Right lung (tissue), 5 donors: ENCODE results near the gene PCMTD2. TPM values are rescaled to one million over a fixed set of nuclear protein-coding genes. Genes with fewer than 3 reads are reported as not detected.
"Not testable (repeated sequence)": the region's sequence is repeated elsewhere in the genome, so short reads cannot be mapped to it uniquely, and the experiment has no call there.

Source experiments
- DNase-seq, 2 donors: peaks; one replicate each; pipeline ENCODE4 v3.0.0-alpha.2; 2013
- polyA plus RNA-seq, 5 donors: library from polyadenylated mRNA; unstranded; fragments of 120-200 nt; gene quantifications; one replicate each; pipeline versions ENCODE4 v1.2.1 to v1.2.3, GENCODE V29; 2013; ENCODE audit warnings: inconsistent platforms in 1 of 5, low replicate concordance in 1 of 5; ENCODE audit not compliant: insufficient read length in 5 of 5, insufficient read depth in 1 of 5

PCMTD2 gene
- polyA plus RNA-seq, 5 donors, result 86.2 to 166 (median 138) TPM

DNA sequence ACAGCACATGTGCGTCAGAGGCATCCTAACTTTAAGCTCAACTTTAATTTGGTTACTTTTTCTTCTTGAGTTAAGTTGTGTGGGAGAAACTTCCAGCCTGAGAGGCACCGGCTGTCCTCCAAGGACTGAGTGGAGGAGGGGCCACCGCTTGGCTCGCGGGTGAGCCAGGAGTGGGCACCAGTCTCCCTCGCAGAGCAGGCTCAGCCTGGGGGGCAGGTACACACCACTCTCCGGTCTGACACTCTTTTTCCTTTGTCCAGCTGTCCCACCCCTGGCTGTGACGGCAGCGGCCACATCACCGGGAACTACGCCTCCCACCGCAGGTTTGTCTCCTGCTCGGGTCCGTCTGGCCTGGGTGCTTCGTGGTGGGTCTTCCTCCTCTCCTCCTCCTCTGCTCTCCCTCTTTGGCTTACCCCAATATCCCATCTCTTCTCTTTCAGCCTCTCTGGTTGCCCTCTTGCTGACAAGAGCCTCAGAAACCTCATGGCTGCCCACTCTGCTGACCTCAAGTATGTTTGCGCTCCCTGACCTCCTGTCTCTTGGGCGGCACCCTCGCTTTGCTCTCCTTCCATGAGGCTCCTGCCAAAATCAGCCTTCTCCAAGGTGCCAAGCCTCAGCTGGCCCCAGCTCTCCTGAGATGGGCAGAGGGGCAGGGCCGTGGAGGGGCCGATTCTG is 32.6 kb upstream of the PCMTD2 start:
- DNase-seq, result no peak

DNA sequence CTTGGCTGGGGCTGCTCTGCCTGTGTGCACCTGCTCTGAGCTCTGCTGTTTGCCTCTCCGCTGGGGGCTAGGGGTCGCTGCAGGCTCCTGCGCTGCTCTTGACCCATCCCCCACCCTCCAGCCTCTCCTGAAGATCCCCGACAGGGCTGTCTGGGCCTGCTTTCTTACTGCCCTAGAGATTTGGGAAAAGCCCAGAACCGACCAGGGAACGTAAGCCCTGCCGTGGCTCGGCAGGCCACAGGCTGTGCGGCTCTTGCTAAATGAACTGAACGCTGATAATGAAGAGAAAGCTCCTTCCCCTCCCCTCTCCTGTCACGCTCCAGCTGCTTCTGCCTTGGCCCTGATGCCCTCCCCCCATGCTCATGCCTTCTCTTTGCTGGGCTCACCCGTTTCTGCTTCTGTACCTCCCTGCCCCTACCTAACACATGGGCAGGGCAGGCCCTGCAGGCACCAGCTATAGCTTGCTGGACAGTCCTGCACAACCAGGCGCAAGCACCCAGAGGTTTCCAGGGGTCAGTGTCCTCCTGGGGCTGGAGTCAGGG is 32.0 kb upstream of the PCMTD2 start:
- peak in 1 of 2 donors; percentile 24 for DNase-seq

DNA sequence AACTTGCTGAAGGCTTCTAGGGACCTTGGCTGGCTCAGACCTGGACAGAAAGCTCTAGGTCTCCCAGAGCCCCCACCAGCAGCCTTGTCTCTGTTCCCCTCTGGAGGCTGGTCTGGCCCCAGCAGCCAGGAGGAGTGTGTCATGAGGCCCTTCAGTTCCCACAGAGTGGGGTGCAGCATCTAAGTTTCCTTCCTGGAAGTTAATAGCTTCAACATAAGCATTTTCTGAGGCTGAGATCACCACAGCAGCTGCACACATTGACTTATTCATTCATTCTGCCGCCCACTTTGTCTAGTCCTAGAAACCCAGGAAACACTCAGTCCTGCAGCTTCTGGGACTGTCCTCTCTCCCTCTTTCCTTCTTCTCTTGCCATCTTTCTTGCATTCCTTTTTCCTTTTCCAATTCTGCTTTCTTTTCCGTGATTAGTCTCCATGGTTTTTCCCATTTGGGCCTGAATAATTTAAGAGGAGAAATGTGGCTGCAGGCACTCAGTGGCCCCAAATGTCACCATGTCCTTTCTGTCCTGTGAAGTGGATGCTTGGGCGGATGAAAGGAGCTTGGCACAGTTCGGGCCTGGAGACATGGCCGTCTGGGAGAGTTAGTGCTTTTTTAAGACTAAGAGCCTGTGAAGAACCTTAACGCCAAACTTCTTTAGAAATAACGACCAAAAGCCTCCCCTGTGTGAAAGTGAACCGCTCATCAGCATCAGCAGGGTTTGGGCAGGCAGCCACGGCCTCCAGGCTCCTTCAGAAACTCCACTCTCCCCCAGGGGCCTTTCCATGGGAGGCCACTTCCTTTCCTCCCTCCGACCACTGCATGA is 31.0 kb upstream of the PCMTD2 start:
- DNase-seq, result no peak

DNA sequence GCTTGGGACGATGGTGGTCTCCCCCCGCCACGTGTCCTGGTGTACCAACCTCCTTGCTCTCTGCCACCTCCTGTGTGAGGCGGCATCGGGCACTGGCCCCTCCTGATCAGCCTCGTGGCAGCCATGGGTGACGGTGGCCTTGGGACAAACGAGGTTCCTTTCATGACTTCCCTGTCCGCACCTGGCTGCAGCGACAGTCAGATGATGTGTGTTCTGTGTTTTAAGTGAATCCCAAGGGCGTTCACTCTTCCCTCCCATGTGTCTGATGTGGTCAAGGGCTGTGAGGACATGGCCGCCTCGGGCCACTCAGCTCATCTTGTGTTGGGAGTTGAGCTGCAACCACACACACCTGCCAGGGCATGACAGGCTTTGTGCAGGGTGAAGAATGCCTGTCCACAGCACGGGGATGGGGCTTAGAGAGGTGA is 30.4 kb upstream of the PCMTD2 start:
- DNase-seq, result no peak

DNA sequence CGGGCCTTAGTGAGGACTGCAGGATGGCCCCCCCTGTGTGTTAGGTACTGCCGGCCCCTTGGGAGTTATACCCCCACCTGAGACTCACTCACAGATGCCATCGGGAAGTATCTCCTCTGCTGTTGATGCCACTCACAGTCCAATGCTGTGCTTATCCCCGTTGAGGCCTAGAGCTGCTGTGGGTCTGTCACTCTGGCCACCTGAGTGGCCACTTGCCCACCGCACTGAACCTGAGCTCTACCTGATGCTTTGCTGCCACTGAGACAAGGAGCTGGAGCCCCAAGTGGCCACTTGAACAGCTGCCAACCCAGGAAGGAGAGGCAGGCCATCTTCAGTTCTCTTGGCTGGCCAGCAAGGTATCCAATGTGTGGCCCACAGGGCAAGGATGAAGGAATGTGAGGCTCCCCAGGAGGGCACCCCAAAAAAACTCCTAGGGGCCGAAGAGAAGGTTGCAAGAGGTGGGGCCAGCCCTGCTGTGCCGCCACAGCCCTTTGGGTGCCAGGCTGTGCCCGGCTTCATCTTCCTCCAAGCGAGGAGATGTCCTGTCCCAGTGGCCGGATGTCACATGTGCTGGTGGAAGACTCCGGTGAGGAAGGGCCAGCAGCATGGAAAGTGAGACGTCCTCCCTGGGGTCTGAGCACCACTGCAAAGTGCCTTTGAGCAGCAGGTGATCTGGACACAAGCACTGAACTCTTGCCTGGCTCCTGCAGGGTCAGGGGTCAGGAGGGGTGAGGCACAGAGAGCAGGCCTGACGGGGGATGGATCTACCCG is 29.5 kb upstream of the PCMTD2 start:
- DNase-seq, result no peak

DNA sequence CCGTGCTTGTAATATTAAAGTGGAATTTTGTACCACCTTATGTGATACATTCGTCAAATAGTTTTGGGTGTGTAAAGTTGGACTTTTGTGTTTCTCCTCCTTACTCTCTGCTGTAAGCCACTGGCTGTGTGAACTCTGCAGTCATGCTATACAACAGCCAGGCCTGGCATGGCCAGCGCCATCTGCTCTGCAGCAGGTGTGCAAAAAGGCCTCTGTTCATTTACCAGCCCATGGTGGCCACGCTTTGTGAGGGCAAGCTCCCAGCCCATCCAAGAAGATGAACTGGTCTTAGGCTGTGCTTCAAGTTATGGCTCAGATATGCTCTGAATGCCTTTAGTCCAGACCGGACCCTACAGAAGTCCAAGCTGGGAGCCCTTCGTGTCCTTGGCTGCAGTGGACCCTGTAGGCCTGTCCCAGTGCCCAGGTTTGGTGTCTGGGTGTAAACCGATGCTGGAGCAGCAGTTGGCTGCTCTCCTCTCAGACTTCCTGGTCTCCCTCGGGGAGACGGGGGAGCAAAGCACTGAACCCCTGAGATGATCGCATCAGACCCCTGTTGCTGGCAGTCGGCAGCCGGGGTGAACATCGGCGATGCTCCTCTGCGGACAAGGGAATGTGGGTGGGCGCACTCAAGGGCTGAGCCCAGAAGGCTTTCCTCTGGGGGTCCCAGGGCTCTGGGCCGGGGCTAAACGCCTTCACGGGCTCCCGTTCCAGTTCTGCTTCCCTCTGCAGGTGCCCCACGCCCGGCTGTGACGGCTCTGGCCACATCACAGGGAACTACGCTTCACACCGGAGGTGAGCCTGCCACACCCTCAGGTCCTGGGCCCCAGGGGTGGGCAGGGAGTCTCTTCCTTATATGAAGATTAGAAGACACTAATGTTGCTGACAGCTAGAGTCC is 28.6 kb upstream of the PCMTD2 start:
- no peak for DNase-seq

DNA sequence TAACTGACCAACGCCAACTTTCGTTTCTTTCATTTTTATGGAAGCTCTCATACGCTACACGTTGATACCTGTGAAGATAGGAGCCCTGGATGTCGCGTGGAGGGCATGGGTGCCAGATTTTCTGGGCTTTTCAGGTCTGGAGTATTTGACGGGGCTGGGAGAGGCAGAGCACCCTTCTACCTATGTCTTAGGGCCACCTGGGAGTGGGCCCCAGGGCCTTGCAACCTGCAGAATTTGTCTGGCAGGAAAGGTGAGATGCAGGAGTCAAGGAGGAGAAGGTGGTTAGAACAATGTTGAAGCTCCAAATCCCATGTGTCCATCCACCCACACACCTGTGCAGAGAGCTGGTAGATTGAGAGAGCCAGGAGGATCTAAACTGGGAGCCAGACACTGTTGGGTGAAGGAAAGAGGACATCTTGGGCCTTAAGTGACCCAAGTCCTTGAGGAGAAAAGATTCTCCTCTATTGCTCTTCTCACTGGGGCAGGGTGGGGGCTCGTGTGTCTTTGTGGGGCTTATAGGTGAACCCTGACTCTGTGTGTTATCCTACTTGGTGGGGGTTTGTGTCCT is 27.4 kb upstream of the PCMTD2 start:
- DNase-seq, result no peak

DNA sequence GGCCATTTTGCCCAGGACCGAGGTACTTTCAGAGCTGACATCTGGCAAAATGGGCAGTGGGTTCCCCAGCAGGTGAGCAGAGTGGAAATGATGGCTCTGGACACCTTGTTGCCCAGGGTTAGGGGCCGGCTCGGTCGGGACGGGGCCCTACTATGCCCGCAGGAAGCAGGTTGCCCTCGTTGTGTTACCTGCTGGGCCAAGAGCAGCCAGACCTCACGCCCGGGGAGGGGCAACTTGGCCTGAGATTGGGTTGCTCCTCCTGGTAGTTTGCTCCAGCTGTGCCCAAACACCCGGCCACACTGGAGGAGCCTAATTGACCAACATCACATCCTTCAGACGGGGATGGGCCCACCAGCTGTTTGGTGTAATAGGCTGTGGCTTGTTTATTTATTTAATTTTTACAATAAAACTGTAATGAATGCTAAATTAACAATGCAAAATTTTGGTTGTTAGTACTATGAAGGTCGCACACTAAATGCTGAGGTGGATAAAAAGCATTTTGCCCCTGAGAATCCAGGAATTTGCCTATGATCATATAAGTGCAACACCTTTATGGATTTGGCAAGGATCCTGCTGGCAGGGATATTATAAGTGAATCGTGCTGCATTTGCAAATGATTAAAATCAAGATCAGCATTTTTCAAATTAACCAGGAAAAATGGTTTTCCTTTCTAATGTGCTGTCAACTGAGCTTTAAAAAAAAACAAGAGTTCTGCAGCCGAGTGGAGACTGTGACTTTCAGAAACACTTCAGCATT is 26.6 kb upstream of the PCMTD2 start:
- DNase-seq, result no peak

DNA sequence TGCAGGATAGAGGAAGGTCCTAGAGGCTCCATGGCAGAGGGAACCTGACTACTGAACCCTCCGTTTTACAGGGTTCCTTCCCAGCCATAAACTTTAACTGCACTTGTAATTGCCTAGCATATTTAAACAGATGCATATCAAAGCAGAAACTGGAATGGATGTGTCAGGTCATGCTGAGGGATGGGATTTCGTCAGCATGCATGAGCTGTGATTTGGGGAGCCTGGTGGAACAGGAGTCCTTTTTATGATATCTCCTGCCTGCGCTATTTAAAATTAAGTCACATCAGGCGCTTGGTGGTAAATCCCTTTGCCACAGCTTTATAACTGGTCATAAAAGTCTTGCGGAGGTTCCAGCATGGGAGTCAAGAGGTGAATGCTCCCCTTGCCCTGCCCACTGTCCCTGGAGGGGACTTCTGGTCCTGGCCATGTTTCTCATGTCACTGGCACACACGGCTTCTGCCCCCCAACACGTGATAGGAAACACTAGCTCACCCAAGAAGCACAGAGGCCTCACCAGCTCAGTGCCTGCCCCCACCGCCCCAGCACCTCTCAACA is 26.0 kb upstream of the PCMTD2 start:
- no peak for DNase-seq

DNA sequence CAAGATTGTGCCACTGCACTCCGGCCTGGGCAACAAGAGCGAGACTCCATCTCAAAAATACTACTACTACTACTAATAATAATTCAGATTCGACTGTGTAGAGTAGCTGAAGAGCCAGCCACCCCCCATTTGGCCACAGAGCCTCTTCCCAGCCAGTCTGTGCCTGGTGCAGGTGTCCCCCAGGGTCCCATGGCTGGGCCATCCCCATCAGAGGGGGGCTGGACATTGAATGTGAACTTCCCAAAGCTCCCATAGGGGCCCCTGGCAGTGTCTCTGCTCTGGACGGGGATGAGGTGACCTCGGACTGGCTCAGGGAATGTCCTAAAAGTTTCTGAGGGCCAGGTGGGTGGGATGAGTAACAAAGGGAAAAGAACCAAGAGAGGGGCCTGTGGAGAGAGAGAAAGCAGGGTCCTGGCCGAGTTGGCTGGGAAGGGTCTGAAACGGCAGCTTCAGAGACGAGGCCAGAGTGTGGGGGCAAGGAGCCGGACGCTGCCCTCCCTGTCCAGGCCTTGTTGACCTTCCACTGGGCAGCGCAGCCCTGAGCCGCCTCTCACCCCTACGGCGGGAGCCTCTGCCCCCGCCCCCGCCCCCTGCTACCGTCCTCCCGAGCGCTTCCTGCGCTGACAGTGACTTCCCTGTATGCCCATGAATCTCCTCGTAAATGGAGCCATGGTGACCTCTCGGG is 24.9 kb upstream of the PCMTD2 start:
- DNase-seq, result no peak

DNA sequence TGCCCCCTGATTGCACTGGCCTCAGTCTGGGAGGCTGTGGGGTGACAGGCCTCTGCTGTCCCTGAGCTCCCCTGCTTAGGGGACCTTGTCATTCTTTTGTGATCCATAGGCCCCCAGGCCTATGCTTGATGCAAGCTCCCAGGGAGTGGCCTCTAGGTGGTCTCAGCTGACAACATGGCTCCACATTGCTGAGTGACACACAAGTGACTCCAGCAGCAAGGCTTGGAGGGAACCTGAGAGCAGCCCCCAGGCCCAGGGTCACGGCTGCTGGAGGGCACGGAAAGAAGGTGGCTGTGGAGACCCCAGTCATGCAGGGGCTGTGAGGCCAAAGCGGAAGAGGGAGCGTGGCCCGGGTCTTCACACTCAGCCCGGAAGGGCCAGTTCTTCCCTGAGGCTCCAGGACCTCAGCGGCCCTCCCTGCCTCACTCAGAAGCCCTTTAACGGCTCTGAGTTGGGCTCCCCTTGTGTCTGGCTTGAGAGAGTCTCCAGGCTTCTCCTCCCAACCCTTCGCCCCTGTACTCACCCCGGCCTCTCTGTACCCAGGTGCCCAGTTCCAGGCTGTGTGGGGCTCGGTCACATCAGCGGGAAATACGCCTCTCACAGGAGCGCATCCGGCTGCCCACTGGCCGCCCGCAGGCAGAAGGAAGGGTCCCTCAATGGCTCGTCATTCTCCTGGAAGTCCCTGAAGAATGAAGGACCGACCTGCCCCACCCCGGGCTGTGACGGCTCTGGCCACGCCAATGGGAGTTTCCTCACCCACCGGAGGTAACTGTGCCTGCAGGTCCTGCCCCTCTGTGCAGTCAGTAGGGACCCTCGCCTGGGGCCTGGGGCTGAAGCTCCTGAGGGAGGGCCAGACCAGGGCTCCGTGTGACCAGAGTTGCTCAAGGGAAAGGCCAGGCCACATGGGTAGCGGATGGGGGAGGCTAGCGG is 23.7 kb upstream of the PCMTD2 start:
- DNase-seq, result no peak

DNA sequence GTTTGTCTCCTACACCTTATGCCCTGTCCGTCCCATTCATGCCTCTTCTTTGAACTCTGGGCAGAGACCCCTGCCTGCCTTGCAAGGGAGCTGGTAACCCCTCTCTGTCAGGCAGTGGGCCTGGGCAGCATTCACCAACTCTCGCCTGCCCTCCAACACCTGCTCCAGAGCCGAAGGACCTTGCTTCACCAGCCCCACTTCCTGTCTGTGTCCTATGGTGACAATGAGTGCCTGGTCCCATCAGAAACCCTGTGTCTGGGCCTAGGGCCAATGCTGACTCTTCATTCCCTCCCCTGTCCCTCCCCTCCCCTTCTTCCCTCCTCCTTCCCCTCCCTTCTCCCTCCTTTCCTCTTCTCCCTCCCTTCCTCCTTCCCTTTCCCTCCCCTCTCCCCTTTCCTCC is 22.8 kb upstream of the PCMTD2 start:
- DNase-seq, result no peak

DNA sequence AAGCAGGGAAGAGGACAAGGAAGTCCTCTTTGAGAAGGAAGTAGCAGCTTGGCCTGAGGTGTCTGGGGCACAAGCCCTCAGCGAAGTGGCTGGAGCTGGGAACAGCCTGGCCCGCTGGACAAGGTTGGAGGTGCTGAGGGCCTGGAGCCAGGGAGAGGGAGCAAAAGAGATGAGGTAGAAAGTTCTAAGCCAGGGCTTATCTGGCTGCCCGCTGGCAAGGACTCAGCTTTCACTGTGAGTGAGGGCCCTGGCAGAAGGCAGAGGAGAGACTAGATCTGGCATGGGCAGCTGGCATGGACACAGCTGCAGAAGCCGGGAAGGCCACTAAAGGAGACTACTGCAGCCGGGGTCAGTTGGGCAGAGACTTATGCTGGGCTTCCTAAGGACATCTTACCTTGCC is 21.8 kb upstream of the PCMTD2 start:
- no peak for DNase-seq

DNA sequence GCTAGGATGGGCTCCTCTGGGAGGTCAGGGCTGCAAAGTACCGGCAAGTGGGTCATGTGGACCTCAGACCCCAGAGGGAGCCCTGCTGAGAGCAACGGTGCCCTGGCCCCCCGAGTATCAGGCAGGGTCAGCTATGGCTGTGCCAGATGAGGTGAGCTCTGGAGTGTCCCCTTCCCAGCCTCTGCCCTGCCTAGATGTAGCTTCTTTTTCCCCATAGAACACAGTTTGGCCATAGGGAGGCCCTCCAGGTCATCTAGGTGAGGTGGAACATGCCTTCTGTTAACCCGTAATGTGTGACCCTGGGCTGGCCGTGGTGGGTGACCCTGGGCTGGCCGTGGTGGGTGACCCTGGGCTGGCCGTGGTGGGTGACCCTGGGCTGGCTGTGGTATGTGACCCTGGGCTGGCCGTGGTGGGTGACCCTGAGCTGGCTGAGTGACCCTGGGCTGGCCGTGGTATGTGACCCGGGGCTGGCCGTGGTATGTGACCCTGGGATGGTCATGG is 21.2 kb upstream of the PCMTD2 start:
- no peak for DNase-seq

DNA sequence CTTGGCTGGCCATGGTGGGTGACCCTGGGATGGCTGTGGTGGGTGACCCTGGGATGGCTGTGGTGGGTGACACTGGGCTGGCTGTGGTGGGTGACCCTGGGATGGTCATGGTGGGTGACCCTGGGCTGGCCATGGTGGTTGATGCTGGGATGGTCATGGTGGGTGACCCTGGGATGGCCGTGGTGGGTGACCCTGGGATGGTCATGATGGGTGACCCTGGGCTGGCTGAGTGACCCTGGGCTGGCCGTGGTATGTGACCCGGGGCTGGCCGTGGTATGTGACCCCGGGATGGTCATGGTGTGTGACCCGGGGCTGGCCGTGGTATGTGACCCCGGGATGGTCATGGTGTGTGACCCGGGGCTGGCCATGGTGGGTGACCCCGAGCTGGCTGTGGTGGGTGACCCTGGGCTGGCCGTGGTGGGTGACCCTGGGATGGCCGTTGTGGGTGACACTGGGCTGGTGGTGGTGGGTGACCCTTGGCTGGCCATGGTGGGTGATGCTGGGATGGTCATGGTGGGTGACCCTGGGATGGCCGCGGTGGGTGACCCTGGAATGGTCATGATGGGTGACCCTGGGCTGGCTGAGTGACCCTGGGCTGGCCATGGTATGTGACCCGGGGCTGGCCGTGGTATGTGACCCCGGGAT is 20.5 kb upstream of the PCMTD2 start:
- not testable (repeated sequence) for DNase-seq

DNA sequence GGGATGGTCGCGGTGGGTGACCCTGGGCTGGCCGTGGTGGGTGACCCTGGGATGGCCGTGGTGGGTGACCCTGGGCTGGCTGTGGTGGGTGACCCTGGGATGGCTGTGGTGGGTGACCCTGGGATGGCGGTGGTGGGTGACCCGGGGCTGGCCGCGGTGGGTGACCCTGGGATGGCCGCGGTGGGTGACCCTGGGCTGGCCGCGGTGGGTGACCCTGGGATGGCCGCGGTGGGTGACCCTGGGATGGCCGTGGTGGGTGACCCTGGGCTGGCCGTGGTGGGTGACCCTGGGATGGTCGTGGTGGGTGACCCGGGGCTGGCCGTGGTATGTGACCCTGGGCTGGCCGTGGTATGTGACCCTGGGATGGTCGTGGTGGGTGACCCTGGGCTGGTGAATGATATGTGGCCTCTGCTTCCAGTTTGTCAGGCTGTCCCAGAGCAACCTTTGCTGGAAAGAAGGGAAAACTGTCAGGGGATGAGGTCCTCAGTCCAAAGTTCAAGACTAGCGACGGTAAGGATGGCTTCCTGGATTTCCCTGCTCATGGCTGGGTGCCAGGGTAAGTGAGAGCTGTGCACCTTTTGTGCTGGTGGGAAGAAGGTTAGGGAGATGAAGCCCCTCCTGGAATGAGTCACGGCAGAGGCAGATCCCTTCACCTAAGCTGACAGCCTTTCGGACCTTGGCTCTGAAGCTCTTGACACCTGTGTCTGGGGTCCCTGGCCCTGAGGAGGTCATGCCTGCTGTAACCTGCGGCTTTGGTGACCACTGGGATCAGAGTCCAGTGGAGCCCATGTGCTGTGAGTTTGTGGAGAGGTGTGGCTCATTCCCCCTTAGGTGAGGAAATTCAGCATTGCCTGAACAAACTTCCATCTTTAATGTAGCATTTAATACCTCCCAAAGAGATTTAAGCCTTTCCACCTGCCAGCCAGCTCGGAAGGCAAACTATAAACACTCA is 19.1 kb upstream of the PCMTD2 start:
- no peak for DNase-seq
